HL-60 (cell line): Measurements from ENCODE around the gene PHB1.
"Not testable (repeated sequence)": the region's sequence is repeated elsewhere in the genome, so short reads cannot be mapped to it uniquely, and the experiment has no call there.

Experiments
- DNase-seq, 2 experiments: peaks; one replicate each; pipeline ENCODE4 v3.0.0-alpha.2; 2010 to 2020; ENCODE audit warnings: low read depth in 1 of 2, low spot score in 1 of 2
- H3K27ac ChIP-seq: fragments of 250-450 bp; sonication (Bioruptor Pico); replicated peaks from 2 replicates; pipeline ENCODE4 v1.5.1; 2020; ENCODE audit warnings: mild to moderate bottlenecking, moderate library complexity
- H3K27me3 ChIP-seq: fragments of 250-450 bp; sonication (Bioruptor Pico); 2 replicates; pipeline ENCODE4 v1.5.1; 2021; ENCODE audit warnings: mild to moderate bottlenecking, moderate library complexity; ENCODE audit not compliant: insufficient read depth, poor library complexity, severe bottlenecking
- H3K4me3 ChIP-seq: replicated peaks from 2 replicates; pipeline ENCODE4 v1.5.1; 2011; ENCODE audit warnings: mild to moderate bottlenecking, control low read depth, low read length; ENCODE audit not compliant: insufficient read depth
- CTCF ChIP-seq: IDR thresholded peaks from one replicate; pipeline ENCODE4 v1.5.1; 2011; ENCODE audit warnings: low read length, control low read depth, inconsistent platforms; ENCODE audit not compliant: insufficient read depth
- GABPA ChIP-seq: IDR thresholded peaks from 2 replicates; pipeline ENCODE4 v1.6.1; 2012; ENCODE audit warnings: low read depth
- POLR2AphosphoS5 ChIP-seq: IDR thresholded peaks from 2 replicates; pipeline ENCODE4 v1.6.1; 2012; ENCODE audit warnings: low read depth
- REST ChIP-seq: IDR thresholded peaks from 2 replicates; pipeline ENCODE4 v1.6.1; 2012; ENCODE audit warnings: low read depth; ENCODE audit not compliant: insufficient replicate concordance
- SPI1 ChIP-seq: IDR thresholded peaks from 2 replicates; pipeline ENCODE4 v1.6.1; 2012; ENCODE audit warnings: low read depth, mild to moderate bottlenecking, borderline replicate concordance

Gene PHB1

GRCh38 chr17:49433000-49433694 lies 18.5 kb upstream of the PHB1 start:
- H3K27me3 ChIP-seq, result peaks cover 13% of the 10 kb centered on the region
- TF ChIP-seq CTCF, result no peak
- TF ChIP-seq GABPA, result no peak
- no peak for TF ChIP-seq SPI1
- TF ChIP-seq POLR2AphosphoS5, result no peak
- no peak for TF ChIP-seq REST
- no peak overlapping the region for H3K4me3 ChIP-seq
- no peak for DNase-seq
- H3K27ac ChIP-seq, result no peak overlapping the region

GRCh38 chr17:49431743-49432142 lies 17.1 kb upstream of the PHB1 start:
- DNase-seq, result no peak
- Histone ChIP-seq H3K4me3 (no peak overlapping the region), H3K27ac (no peak overlapping the region), H3K27me3 (peaks cover 10% of the 10 kb centered on the region)
- TF ChIP-seq REST, result no peak
- no peak for TF ChIP-seq SPI1
- TF ChIP-seq CTCF, result no peak
- no peak for TF ChIP-seq GABPA
- TF ChIP-seq POLR2AphosphoS5, result no peak

GRCh38 chr17:49425004-49425286 lies 10.3 kb upstream of the PHB1 start:
- no peak for DNase-seq
- no peak for TF ChIP-seq SPI1
- no peak for TF ChIP-seq GABPA
- no peak for TF ChIP-seq CTCF
- TF ChIP-seq POLR2AphosphoS5, result no peak
- Histone ChIP-seq H3K27ac (no peak overlapping the region), H3K27me3 (peaks cover 8% of the 10 kb centered on the region), H3K4me3 (no peak overlapping the region)

- H3K27ac ChIP-seq, H3K27me3 ChIP-seq, DNase-seq, H3K4me3 ChIP-seq: not testable (repeated sequence)
Measured at GRCh38 chr17:49424276-49425003, 9.8 kb upstream of the PHB1 start.
